HG03060 (cell line): ENCODE measurements around the gene MECP2.

Experiments used
- ATAC-seq: cut with Tn5 transposase; IDR thresholded peaks from one replicate; pipeline ENCODE4 v1.9.1; 2021; ENCODE audit warnings: low read depth, moderate number of reproducible peaks; ENCODE audit not compliant: unreplicated experiment

The MECP2 gene

GRCh38 chrX:153973127-153974002, 124.2 kb downstream of the MECP2 start:
- no peak for ATAC-seq

- ATAC-seq, result no peak
Measured at GRCh38 chrX:153972368-153973126, 125.0 kb downstream of the MECP2 start, which contains the start of gene TMEM187. Gene TMEM187, plus strand, starts transcription at chrX:153972754. Its CDS starts 9,309 bp downstream, at chrX:153982063.
